Stomach smooth muscle (tissue), 2 donors: ENCODE data around the gene RENBP.

Experiments used
- H3K27ac ChIP-seq: one replicate; pipeline ENCODE4 v1.7.0; 2013; ENCODE audit warnings: mild to moderate bottlenecking, low read length, inconsistent platforms
- H3K27me3 ChIP-seq, 2 donors: one replicate each; pipeline ENCODE4 v1.7.0; 2013; ENCODE audit warnings: low read length in 2 of 2; ENCODE audit not compliant: insufficient read depth in 2 of 2, control insufficient read depth in 1 of 2
- H3K36me3 ChIP-seq, 2 donors: one replicate each; pipeline ENCODE4 v1.7.0; 2013; ENCODE audit warnings: low read length in 2 of 2; ENCODE audit not compliant: control insufficient read depth in 2 of 2, insufficient read depth in 2 of 2
- H3K4me1 ChIP-seq: one replicate; pipeline ENCODE4 v1.7.0; 2013; ENCODE audit warnings: low read length; ENCODE audit not compliant: control insufficient read depth, insufficient read depth
- H3K4me3 ChIP-seq, 2 donors: one replicate each; pipeline ENCODE4 v1.7.0; 2013; ENCODE audit warnings: low read length in 2 of 2
- H3K9ac ChIP-seq, 2 donors: one replicate each; pipeline ENCODE4 v1.7.0; 2013; ENCODE audit warnings: low read length in 2 of 2, mild to moderate bottlenecking in 1 of 2
- H3K9me3 ChIP-seq, 2 donors: one replicate each; pipeline ENCODE4 v1.7.0; 2013; ENCODE audit warnings: low read length in 2 of 2; ENCODE audit not compliant: control insufficient read depth in 2 of 2
- donor health status: healthy.
- donor health status: Pancreatic carcinoma.

RENBP gene

GRCh38 chrX:153961292-153961691, 16.8 kb upstream of the RENBP start:
- H3K9me3 ChIP-seq: no peaks in the 10 kb centered on the region
- peaks cover 21% of the 10 kb centered on the region for H3K4me1 ChIP-seq
- no peak overlapping the region for H3K4me3 ChIP-seq
- H3K36me3 ChIP-seq: peaks cover 20 to 34% of the 10 kb centered on the region in 2 donors
- peak overlapping the region; percentile 67 for H3K27ac ChIP-seq
- H3K9ac ChIP-seq: no peak overlapping the region
- peaks cover 0 to 4% of the 10 kb centered on the region in 2 donors for H3K27me3 ChIP-seq

- no peaks in the 10 kb centered on the region for H3K9me3 ChIP-seq
Observed at GRCh38 chrX:153960786-153961185, 16.3 kb upstream of the RENBP start.

DNA sequence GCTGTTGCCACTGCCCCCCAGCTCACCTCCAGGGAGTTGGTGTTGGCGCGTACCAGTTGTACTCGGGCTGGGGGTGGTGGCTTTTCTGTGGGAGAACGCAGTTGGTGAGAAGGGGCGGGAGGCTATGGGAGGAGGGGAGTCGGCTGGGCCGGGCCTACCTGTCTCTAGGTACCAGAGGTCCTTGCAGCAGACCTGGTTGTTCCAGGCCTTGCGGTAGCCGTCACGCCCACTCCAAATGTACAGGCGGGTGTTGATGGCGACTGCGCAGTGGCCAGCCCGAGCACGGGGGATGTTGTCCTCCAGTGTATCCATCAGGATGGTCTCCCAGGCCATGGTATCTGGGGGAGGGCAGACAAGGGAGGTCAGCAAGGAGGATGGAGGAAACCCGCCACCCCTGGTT, 15.6 kb upstream of the RENBP start:
- no peak overlapping the region for H3K9ac ChIP-seq
- no peak overlapping the region for H3K27ac ChIP-seq
- H3K27me3 ChIP-seq: peaks cover 0 to 4% of the 10 kb centered on the region in 2 donors
- peaks cover 24 to 38% of the 10 kb centered on the region in 2 donors for H3K36me3 ChIP-seq
- H3K4me1 ChIP-seq: peaks cover 15% of the 10 kb centered on the region
- H3K9me3 ChIP-seq: no peaks in the 10 kb centered on the region
- H3K4me3 ChIP-seq: no peak overlapping the region

More at GRCh38 chrX:153960786-153961185, 16.3 kb upstream of the RENBP start:
- peaks cover 16% of the 10 kb centered on the region for H3K4me1 ChIP-seq
- peaks cover 22 to 35% of the 10 kb centered on the region in 2 donors for H3K36me3 ChIP-seq
- H3K27me3 ChIP-seq: peaks cover 0 to 4% of the 10 kb centered on the region in 2 donors
- H3K9ac ChIP-seq: no peak overlapping the region
- peak overlapping the region; percentile 67 for H3K27ac ChIP-seq
- H3K4me3 ChIP-seq: no peak overlapping the region

DNA sequence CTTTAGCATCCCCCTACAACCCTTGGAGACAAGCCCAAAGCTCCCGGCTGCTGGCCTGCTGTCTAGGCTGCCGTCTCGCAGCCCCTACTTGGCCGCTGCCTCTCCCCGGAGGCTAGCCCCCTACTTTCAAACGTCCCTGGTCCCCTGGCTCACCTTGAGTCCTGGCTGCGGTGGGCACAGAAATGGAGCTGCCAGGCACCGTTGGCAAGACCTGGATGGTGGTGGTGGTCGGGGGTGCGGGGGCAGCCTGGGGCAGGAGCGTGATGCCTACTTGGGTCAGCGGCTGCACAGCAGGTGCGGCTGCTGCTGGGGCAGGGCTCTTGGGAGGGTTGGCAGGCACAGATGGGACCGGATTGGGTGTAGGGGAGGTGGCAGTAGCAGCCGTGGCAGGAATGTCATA, 15.2 kb upstream of the RENBP start:
- Histone ChIP-seq H3K36me3 (peaks cover 24 to 38% of the 10 kb centered on the region in 2 donors), H3K4me3 (no peak overlapping the region), H3K9ac (no peak overlapping the region), H3K27me3 (peaks cover 0 to 3% of the 10 kb centered on the region in 2 donors), H3K9me3 (no peaks in the 10 kb centered on the region), H3K4me1 (peaks cover 19% of the 10 kb centered on the region), H3K27ac (no peak overlapping the region)

DNA sequence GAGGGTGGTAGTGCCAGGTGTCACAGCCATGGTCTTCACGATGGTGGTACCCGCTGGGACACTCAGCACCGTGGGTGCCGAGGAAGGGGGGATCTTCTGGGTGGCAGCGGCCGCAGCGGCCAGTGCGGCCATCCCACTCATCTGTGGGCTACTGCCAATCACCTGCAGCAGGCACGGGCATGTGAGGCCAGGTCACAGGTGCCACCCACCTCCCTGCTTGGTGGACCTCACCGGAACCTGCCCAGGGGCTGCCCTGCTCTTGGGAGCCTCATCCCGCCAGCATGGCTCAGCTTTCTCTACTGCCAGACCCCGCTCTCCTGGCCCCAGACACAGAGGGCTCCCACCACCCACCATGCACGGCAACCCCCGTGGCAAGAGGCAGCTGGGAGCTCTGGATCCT, 14.2 kb upstream of the RENBP start:
- Histone ChIP-seq H3K27ac (no peak overlapping the region), H3K4me1 (peaks cover 27% of the 10 kb centered on the region), H3K27me3 (peaks cover 0 to 2% of the 10 kb centered on the region in 2 donors), H3K9me3 (no peaks in the 10 kb centered on the region), H3K9ac (no peak overlapping the region), H3K36me3 (peaks cover 24 to 38% of the 10 kb centered on the region in 2 donors), H3K4me3 (no peak overlapping the region)

DNA sequence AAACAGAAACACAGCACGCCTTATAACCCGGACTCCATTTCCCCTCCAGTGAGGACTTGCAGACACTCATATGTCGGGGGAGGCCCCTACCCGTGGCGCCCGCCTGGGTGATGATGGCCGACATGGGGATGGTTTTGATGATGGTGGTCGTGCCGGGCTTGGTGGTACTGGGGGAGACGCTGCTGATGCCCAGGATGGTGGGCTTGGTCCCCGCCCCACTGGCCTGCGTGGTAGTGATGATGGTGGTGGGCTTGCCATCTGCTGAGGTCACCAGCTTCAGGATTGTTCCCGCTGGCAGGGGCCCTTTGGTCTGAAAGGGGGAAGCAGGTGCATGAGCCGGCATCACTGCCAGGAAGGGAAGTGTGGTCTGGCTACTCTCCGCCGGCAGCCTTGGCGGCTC, 12.8 kb upstream of the RENBP start:
- Histone ChIP-seq H3K9ac (no peak overlapping the region), H3K4me3 (no peak overlapping the region), H3K9me3 (no peaks in the 10 kb centered on the region), H3K27me3 (peaks cover 0 to under 1% of the 10 kb centered on the region in 2 donors), H3K4me1 (peaks cover 39% of the 10 kb centered on the region), H3K36me3 (peaks cover 21 to 36% of the 10 kb centered on the region in 2 donors), H3K27ac (peak overlapping the region; percentile 95)

- peaks cover 15 to 32% of the 10 kb centered on the region in 2 donors for H3K36me3 ChIP-seq
Observed at GRCh38 chrX:153956044-153956907, 11.8 kb upstream of the RENBP start.

DNA sequence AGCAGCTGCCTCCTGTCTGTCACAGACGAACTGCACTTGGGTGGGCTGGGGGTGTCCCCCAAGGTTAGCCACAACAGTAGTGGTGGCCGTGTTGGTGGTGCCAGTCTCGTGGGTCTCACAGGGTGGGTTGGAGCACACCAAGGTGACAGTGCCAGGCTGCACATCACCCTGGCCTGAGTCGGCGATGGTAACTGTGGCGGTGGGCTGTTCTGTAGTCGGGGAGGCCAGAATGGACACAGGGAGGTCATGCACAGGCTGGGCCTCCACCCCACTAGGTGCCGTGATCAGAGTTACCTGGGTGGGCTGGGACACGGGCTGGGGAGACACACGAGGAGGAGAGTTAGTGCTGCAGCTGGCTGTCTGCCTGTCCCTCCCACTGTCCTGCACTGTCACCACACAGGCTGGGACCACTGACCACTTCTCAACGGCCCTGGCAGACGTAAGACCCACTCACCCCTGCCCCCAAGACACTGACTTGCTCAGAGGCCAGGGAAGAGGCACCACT, 10.8 kb upstream of the RENBP start:
- Histone ChIP-seq H3K4me3 (peak overlapping the region in 1 of 2 donors; percentile 3), H3K36me3 (peaks cover 22 to 35% of the 10 kb centered on the region in 2 donors), H3K27me3 (no peaks in the 10 kb centered on the region), H3K4me1 (peaks cover 54% of the 10 kb centered on the region), H3K9me3 (no peaks in the 10 kb centered on the region), H3K27ac (peak overlapping the region; percentile 95), H3K9ac (no peak overlapping the region)

More at GRCh38 chrX:153956044-153956907, 11.8 kb upstream of the RENBP start:
- Histone ChIP-seq H3K4me1 (peaks cover 48% of the 10 kb centered on the region), H3K9ac (no peak overlapping the region), H3K9me3 (no peaks in the 10 kb centered on the region), H3K4me3 (no peak overlapping the region), H3K27ac (peak overlapping the region; percentile 95), H3K27me3 (no peaks in the 10 kb centered on the region)

DNA sequence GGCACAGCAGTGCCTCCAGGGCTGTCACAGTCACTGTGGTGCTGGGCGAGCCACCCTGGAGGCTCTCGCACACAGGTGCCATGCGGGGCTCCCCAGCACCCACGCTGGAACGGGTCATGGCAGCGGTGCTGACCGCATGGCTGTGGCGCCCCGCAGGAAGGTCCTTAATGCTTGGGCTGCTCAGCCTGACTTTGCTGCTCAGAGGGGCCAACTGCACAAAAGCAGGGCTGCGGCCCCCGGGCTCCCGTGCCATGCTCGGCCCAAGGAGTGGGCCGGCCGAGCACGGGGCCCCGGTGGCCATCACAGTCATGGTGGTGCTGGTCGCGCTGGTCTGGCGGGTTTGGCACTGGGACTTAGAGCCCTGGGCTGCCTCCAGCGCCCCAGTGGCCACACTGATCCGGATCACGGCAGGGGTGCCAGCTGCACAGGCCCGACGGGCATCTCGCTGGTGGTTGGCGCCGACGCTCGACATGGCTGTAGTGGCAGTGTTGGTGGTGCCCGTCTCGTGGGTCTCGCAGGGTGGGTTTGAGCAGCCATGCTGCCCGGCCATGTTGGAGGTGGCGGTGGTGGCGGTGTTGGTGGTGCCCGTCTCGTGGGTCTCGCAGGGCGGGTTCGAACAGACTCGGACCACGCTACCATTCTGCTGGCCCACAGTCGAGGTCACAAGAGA, 10.2 kb upstream of the RENBP start:
- Histone ChIP-seq H3K4me1 (peaks cover 60% of the 10 kb centered on the region), H3K27ac (peak overlapping the region; percentile 95), H3K36me3 (peaks cover 22 to 35% of the 10 kb centered on the region in 2 donors)

GRCh38 chrX:153953892-153954557, 9.6 kb upstream of the RENBP start:
- peaks cover 63% of the 10 kb centered on the region for H3K4me1 ChIP-seq
- H3K36me3 ChIP-seq: peaks cover 21 to 31% of the 10 kb centered on the region in 2 donors
- H3K9me3 ChIP-seq: no peaks in the 10 kb centered on the region
- peak overlapping the region; percentile 95 for H3K27ac ChIP-seq
- H3K27me3 ChIP-seq: no peaks in the 10 kb centered on the region
- peak overlapping the region; percentile 78 to 87 for H3K9ac ChIP-seq
- H3K4me3 ChIP-seq: peak overlapping the region; percentile 43 to 67

More for the DNA sequence above, 10.2 kb upstream of the RENBP start:
- Histone ChIP-seq H3K27me3 (no peaks in the 10 kb centered on the region), H3K4me3 (peak overlapping the region in 1 of 2 donors; percentile 67), H3K9ac (no peak overlapping the region), H3K9me3 (no peaks in the 10 kb centered on the region)
